NK-92 treated with Interleukin-12 subunit alpha and Interleukin-12 subunit beta, amount 100 ng/mL, for 24 hours (cell line): ENCODE measurements around the gene CDH4.

ENCODE experiments used
- DNase-seq: peaks from one replicate; lab custom pipeline; 2025; lab: John Stamatoyannopoulos, UW

CDH4 gene

DNA sequence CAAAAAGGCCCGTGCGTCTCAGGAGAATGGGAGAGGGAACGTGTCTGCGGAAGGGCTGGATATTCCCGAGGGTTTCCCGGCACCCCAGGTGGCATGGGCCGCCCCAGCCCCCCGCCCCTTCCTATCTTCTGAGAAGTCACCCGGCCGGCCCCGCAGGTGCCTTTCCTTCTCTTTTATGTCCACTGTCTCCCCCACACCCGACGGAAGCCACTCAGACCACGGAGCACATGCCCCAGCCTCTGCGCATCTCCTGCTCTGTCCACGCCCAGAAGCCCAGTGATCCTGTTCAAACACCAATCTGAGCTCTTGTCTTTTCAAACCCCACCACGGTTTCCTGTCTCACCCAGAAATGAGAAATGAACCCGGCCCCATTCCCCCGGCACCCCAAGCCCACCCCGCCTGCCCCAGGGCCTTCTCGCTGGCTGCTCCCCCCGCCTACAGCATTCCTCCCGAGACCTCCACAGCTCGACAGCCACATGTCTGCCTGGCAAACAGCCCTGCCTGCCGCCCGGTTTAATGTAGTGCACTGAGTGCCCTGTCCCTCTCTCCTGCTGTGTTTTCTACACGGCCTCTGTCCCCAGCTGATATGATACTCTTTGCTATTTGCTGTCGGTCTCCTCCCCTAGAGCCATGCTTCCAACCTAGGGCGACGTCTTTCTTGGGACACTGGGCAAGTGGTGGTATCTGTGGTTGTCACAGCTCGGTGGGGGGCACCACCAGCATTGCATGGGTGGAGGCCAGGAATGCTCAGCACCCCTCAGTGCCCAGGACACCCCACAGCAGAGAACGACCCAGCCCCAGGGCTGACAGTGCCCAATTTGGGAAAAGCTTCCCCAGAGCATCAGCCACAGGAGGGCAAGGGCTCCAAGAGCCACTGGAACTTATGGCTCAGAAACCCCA, 630.9 kb downstream of the CDH4 start:
- no peak for DNase-seq

DNA sequence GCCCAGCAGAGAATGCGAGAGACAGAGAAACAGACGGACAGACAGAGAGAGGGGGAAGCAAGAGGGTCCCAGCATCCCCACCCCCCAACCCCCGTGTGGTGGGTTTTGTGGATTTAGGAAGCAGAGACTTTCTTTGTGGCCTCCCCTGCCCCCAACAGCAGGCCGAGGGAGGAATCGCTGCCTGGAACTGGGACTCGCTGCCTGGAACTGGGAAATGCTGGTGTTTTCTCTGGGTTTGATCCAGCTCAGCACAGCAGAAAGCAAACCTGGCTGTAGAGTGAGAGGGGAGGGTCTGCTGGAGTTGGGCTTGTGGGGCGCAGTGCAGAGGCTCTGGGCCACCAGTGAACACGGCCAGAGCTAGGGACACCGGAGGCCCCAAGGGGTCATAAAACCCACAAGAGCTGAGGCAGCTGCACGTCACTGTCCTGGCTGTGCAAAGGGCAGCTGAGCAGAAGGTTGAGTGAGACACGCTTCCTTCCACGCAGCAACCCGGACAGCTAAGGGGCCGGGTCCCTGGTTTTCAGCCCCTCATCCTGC, 631.9 kb downstream of the CDH4 start:
- no peak for DNase-seq

DNA sequence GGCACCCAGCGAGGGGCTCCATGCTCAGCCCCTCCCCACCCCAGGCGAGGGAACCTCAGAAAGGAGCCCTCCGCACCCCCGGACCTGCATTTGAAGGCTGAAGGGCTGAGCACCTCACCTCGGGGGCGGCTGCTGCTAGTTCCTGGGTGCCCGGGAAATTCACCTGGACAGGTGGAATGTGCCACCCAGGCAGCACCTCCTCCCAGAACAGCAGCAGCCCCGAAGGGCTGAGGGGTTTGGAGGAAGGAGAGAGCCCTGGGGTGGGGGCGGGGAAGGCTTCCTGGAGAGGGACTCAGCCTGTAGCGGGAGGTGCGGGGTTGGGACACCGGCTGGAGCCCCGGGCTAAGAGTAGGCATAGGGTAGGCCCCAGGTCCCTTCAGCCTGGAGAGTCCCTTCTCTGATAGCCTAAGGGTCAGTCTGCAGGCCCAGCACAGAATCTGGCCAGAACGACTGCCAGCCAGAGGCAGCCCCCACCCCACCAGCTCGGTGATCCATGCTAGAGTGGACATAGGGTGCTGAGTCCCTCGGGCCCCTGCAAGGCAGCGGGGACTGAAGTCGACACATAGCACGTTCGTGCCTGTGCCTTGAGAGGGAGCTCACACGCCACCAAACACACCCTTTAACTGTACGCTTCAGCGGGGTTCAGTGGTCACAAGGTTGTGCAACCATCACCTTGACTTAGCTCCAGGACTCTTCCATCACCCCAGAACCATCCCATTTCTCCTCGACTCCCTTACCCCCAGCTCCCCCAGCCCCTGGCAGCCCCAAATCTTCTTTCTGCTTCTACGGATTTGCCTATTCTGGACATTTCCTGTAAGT, 632.7 kb downstream of the CDH4 start:
- DNase-seq: no peak

DNA sequence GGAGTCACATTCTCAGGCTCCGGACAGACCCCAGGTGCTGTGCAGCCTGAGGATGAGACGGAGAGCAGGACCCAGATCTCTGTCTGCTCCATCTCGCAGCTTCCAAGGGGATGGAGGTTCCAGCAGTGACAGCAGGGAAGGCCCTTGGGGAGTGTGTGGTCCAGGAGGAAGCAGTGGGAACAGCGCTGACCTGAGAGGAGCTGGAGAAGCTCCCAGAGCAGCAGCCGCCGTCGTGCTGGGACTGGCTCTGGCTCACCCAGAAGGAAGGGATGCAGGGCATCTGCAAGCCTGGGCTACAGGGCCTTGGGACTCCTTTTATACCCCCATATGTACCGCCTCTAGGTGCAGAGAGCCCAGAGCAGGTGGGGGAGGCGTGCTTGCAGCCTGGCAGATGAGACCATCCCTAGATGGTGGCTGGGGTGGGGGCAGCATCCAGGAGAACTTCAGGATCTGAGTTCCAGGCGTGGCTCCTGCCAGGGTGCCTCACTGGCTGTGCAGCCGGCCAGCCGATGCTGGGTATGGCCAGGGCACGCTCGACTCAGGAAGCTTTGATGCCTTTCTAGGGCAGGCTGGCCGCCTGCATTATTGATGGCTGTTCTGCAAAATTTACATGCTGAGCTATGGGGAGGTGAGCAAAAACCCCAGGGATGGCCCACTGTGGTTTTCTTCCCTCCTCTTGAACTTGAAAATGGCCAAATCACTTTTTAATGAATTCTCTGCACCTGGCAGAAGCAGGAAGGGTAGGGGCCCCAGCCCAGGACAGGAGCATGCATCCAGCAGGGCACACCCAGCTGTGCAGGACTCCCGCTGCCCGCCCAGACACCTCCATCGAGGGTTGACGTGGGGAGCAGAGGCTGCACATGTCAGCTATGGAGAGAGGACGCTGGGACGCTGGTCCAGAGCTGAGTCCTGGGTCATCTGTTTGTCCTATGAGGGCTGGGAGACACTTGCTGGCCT, 634.0 kb downstream of the CDH4 start:
- no peak for DNase-seq

DNA sequence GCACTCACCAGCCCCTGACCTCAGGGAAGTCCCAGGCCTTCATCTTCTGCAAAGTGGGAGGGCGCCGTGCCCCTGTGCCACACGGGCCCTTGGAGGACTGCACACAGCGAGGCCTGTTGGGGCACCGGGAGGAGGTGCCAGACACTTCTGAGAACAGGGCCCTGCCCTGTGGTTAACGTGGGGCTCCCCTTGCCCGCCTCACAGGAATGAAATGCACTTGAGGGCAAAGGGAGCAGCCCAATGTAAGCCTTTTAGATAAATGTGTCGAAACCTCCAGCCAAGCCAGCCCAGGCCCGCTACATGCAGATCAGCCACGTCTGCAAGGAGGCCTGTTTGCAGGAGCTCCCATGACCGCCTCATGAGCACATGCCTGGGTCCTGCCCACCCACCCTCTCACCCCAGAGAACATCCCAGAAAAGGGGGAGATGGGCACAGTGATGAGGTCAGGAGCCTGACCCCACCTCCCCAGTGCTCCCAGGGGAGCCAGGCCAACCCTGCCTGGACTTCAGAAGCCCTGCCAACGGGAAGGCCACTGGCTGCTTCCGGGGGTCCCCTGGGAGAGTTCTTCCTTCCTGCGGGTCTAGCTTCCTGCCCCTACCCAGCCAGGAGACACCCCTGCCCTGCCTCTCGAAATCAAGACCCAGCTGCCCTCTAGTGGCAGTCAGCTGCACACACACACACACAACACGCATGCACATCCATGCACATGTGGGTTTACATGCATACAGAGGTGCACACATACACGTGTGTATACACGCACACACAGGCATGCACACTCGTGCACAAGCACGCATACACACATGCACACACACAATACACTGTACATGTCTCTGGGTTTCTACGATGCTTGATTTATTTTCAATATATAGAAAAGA, 634.9 kb downstream of the CDH4 start:
- DNase-seq: peak; percentile 22

DNA sequence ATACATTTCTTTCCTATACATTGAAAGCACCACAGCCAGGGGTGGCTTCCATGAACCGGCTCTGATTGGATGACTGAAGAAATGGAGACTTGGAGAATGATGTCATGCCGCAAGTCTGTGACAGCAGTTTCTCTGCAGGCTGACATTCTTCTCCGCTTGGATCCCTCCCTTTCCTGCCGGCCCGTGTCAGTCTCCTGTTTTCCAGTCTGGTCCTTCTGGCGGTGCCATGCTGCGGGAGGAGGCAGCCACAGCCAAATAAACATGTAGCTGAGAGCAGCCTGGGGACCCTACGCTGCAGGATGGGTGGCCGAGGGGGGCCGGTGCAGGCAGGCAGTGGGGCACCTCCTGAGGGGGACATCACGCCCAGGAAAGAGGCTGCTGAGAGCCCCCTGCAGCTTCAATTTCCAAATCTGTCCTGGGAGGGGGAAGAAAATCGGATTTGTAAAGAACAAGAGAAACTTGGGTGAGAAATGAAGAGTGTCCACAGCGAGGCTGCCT, 635.6 kb downstream of the CDH4 start:
- no peak for DNase-seq

DNA sequence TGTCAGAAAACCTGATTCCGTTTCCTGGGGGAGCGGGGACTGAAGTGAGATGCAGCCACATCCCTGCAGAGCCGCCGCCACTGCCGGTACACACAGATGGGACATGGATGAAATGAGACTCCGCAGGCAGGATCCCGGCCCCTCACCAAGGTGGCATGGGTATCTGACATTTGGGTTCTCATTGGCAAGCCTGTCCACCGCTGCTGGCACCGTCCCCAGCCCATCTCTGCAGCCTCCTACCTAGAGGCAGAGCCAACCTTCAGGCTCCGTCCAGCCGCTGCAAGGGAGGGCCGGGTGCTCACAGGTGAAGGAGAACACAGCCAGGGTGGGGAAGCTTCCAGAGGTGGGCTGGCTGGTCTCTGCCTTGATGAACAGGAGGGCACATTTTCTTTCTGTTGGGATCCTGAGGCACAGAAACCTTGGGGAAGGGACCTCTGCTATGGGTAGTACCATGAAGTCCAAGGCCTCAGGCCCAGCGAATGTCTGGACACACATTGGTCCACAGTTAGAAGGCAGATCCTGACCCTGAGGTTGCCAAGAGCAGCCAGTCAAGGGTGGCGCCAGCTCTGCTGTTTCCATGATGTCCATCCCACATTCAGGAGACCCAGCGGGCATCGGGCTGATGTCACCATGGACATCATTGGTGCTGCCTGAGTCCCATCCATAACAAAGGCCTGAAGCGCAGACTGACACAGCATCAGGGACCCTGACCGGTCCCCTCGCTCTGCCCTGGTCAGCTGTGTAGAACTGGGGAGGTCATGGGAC, 636.2 kb downstream of the CDH4 start:
- no peak for DNase-seq

DNA sequence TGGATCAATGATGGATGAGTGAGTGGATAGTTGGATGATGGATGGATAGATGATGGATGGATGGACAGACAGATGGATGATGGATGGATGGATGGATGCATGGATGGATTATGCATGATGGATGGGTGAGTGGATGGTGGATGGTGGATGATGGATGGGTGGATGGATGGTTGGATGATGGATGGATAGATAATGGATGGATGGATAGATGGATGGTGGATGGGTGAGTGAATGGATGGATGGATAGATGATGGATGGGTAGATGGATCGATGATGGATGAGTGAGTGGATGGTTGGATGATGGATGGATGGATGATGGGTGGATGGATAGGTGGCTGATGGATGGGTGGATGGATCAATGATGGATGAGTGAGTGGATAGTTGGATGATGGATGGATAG, 637.6 kb downstream of the CDH4 start:
- DNase-seq: no peak

DNA sequence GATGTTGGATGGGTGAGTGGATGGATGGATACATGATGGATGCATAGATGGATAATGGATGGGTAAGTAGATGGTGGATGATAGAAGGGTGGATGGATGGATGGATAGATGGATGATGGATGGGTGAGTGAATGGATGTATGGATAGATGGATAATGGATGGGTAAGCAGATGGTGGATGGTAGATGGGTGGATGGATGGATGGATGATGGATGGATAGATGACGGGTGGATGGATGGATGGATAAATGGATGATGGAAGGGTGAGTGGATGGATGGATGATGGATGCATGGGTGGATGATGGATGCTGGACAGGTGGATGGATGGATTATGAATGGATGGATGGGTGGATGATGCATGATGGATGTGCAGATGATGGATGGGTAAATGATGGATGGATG, 638.1 kb downstream of the CDH4 start:
- no peak for DNase-seq

DNA sequence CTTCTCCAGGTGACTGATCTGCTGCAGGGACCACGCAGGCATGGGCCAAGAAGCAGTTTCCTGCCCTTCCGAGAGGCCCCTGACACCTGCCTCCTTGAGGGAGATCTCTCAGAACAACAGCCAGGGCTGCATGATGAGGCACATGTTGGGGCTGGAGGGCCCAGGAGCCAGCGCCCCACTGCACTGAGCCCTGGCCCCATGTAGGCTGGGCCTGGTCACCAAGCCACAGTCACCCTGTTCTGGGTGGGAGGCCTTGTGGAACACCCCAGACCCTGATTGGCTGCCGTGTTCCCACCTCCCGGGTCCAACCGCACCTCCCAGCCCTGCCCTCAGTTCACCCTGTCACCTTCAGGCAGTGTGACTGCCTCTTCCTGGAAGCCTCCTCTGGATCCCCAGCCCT, 639.4 kb downstream of the CDH4 start:
- no peak for DNase-seq

DNA sequence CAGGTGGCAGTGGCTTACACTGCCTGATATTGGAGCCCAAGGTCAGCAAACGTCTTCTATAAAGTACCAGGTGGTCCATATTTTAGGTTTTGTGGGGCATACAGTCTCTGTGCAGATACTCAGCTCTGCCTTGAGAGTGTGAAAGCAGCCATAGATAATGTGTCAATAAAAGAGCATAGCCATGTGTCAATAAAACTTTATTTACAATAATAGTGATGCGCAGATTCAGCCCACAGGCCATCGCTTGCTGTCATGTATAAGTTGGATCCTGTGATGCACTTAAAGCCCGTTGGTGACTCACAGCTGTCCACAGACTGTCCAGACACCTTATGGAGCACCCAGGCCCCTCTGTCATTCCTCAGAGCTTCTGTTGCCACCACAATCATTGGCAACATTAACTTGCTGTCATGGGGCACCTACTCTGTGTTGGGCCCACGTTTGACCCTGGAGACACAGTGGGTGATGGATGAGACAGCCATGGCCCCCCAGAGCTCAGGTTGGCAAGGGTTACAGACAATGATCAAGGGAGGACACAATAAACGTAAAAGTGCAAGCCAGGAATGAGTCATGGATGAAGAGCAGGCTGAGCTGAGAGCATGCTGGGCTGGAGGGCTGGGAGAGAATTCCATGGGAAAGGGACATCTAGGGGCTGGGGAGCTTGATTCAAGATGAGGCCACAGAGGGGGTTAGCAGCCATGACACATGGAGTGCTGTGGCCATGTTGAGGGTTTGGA, 640.0 kb downstream of the CDH4 start:
- no peak for DNase-seq

DNA sequence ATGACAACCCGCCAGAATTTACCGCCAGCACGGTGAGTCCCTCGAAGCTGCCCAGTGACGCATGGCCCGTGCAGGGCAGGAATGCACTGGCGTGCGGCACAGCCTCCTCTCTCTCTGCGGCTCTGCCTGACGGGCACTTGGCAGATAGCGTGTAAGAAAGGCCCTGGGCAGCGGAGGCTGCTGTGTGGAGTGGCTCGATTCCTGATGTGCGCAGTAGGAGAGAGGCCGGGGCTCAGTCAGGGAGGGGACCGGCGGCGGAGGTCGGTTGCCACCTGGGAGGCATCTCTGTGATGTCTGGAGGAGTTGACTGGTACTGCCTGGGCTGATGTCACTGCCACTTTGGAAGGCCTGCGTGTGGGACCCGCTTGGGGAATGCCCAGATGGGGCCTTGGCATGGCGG, 643.0 kb downstream of the CDH4 start:
- DNase-seq: no peak

DNA sequence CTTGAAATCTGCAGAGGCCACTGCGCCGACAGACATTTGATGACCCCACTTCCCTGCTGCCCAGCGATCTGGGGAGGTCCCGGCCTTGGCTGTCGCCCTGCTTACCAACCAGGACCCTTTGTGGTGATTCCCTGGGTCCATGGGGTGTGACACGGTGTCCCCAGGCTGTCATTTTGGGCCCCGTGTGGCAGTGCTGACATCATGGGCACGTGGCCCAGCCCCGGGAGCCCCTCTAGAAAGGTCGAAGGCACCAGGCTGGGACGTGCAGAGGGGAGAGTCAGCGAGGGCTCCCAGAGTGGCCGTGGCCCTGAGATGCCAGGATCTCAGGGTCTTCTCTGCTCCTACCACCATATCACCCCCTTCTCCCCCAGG, 643.6 kb downstream of the CDH4 start:
- no peak for DNase-seq

DNA sequence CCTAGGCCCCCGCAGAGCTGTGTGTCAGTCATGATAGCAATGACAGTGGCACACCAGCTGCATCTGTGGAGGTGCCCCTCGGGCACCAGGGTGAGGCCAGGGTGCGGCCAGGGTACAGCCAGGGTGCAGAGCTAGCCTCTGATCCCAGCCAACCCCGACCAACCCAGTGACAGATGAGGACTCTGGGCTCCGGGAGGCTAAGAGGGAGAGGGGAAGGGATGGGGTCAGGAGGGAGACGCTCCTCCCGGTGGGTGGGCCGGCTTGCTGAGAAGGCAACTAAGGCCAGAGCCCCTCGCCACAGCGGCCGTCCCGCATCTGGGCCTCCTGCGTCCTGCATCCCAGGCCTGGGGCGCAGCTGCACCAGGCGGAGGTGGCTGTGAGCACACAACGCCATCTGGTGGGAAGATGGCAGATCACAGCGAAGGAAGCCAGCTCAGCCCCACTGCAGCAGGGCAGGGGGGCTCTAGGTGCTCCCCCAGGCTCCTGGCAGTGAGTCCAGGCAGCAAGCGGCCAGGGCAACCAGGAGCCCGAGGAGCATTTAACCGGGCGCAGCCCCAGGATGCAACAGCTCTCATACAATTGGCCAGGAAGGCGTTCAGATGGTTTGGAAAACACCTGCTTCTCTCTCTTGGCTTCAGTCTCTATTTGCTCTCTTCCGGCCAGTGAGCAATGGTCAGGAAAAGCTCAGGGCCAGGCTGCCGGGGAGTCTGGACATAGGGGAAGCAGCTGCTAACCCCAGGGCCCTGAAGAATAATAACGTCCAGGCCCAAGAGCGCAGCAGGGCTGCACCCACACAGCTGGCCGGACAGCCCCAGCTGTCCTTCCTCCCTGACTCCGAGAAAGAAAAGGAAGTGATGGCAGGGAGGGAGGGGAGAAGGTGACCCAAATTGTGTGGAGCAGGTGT, 644.2 kb downstream of the CDH4 start:
- DNase-seq: no peak

DNA sequence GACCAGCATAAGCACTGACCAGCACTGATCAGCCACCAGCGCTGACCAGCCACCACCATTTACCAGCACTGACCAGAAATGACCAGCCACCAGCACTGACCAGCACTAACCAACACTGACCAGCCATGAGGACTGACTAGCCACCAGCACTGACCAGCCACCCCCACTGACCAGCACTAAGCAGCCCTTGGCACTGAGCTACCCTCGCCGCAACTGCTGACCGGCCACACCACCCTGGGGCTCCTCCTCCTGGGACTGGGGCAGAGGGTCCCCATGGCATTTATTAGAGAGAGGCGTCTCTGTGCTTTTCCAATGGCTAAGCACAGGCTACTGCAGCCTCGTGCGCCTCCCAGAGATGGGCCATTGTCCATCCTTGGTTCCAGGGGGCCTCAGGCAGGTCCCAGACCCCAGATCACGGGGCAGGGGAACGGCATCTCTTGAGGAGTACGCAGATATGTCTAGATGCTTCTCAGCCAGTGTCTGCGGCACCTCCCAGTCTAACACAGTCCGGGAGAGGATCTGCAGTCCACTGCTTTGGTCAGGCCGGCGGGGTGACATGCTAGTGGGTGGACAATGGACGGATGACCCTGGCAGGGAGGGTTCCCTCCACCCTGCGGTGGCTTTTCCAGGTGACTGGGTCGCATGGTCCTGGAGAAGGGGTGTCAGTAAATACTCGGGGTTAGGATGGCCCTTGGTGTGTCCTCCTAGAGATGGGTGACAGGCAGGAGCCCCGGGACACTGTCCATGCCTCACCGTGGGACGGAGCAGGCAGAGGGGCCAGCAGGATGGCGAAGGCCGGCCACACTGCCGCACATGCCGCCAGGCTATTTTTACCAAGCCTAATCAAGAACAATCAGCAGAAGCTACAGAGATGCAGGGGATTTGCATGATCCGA, 645.6 kb downstream of the CDH4 start:
- no peak for DNase-seq

DNA sequence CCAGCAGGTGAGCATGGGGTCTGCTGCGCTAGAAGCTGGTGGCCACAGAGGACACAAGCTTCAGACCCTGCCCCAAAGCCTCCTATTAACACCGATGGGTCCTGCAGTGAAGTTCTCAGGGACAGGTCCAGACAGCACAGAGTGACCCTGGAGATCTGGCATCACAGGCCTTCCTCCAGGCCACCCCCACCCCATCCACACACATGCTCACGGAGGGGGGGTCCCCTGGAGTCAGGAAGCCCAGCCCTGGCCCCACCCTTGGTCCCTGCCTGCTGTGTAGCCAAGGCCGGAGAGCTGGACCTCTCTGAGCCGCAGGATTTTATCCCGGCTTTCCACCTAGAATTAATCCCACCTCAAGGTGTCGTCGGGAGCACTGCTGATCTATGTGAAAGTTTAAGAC, 646.3 kb downstream of the CDH4 start:
- no peak for DNase-seq
